IMR-90 (cell line): ENCODE measurements around the gene SPAM1. TPM values are rescaled to one million over a fixed set of nuclear protein-coding genes. Genes with fewer than 3 reads are reported as not detected.

Experiments
- ATAC-seq: fragments of 200-7000 bp; cut with Tn5 transposase; 2 replicates; pipeline ENCODE4 v1.9.1; 2020; ENCODE audit warnings: low read depth, mild to moderate bottlenecking, moderate library complexity
- BruUV-seq: library from RNA; stranded (reverse); fragments of 400-500 nt; replicated peaks from 2 replicates; lab custom pipeline; 2021; lab: Mats Ljungman, UMichigan
- CTCF ChIA-PET: fragments of 300-600 bp; formaldehyde crosslinking; extraction: SDS; loops from one replicate; lab custom pipeline; 2021; ENCODE audit warnings: antibody characterized with exemption; lab: Yijun Ruan, JAX
- POLR2A ChIA-PET: fragments of 300-600 bp; sonication (Branson Sonifier 250); formaldehyde crosslinking; loops from one replicate; lab custom pipeline; 2022; ENCODE audit warnings: antibody characterized with exemption; ENCODE audit not compliant: unreplicated experiment; lab: Charles Lee
- DNase-seq: peaks from one replicate; pipeline ENCODE4 v3.0.0; 2013
- H2AFZ ChIP-seq: replicated peaks from 2 replicates; pipeline ENCODE3; 2013; ENCODE audit warnings: low read length, mild to moderate bottlenecking; ENCODE audit not compliant: poor library complexity
- H2AK5ac ChIP-seq: 2 replicates; pipeline ENCODE4 v1.6.1; 2013; ENCODE audit warnings: low read depth, low read length, inconsistent platforms
- H2AK9ac ChIP-seq: replicated peaks from 2 replicates; pipeline ENCODE3; 2013; ENCODE audit warnings: mild to moderate bottlenecking, low read depth, low read length, moderate library complexity; ENCODE audit not compliant: poor library complexity
- H2BK120ac ChIP-seq: 2 replicates; pipeline ENCODE4 v1.6.1; 2013; ENCODE audit warnings: low read depth, low read length, inconsistent platforms
- H2BK15ac ChIP-seq: 3 replicates; pipeline ENCODE4 v1.6.1; 2013; ENCODE audit warnings: low read depth, low read length, inconsistent platforms
- H2BK20ac ChIP-seq: 2 replicates; pipeline ENCODE4 v1.6.1; 2013; ENCODE audit warnings: low read depth, mild to moderate bottlenecking, inconsistent platforms, low read length, moderate library complexity
- H2BK5ac ChIP-seq: 2 replicates; pipeline ENCODE4 v1.6.1; 2013; ENCODE audit warnings: mild to moderate bottlenecking, low read depth, low read length, inconsistent platforms; ENCODE audit not compliant: poor library complexity, severe bottlenecking
- H3K14ac ChIP-seq: replicated peaks from 2 replicates; pipeline ENCODE4 v1.6.1; 2013; ENCODE audit warnings: low read depth, low read length, inconsistent platforms
- H3K18ac ChIP-seq: 2 replicates; pipeline ENCODE4 v1.6.1; 2013; ENCODE audit warnings: low read depth, low read length, control low read depth
- H3K23ac ChIP-seq: 2 replicates; pipeline ENCODE4 v1.6.1; 2013; ENCODE audit warnings: low read depth, low read length, inconsistent platforms
- H3K27ac ChIP-seq: 2 replicates; pipeline ENCODE4 v1.5.1; 2013; ENCODE audit warnings: mild to moderate bottlenecking, control low read depth, low read length; ENCODE audit not compliant: insufficient read depth
- H3K27me3 ChIP-seq: 2 replicates; pipeline ENCODE4 v1.6.1; 2013; ENCODE audit warnings: low read length; ENCODE audit not compliant: control insufficient read depth, insufficient read depth
- H3K36me3 ChIP-seq: 2 replicates; pipeline ENCODE4 v1.6.1; 2013; ENCODE audit warnings: low read length, mixed read lengths; ENCODE audit not compliant: control insufficient read depth, insufficient read depth
- H3K4ac ChIP-seq: 2 replicates; pipeline ENCODE4 v1.6.1; 2013; ENCODE audit warnings: low read depth, low read length, inconsistent platforms
- H3K4me1 ChIP-seq: 2 replicates; pipeline ENCODE4 v1.6.1; 2013; ENCODE audit warnings: low read length, mixed read lengths; ENCODE audit not compliant: control insufficient read depth, insufficient read depth
- H3K4me2 ChIP-seq: 2 replicates; pipeline ENCODE4 v1.6.1; 2013; ENCODE audit warnings: low read depth, mild to moderate bottlenecking, control low read depth, low read length, moderate library complexity
- H3K4me3 ChIP-seq: 2 replicates; pipeline ENCODE4 v1.5.1; 2013; ENCODE audit warnings: low read depth, mild to moderate bottlenecking, control low read depth, low read length, moderate library complexity; ENCODE audit not compliant: insufficient read depth
- H3K56ac ChIP-seq: 2 replicates; pipeline ENCODE4 v1.6.1; 2013; ENCODE audit warnings: low read length, inconsistent platforms; ENCODE audit not compliant: insufficient read depth; ENCODE audit errors: extremely low read depth
- H3K79me1 ChIP-seq, 2 experiments: 2 replicates each; pipeline ENCODE4 v1.6.1; 2013; ENCODE audit warnings: low read length in 2 of 2, inconsistent platforms in 1 of 2, low read depth in 1 of 2
- H3K9ac ChIP-seq: 2 replicates; pipeline ENCODE4 v1.6.1; 2013; ENCODE audit warnings: low read depth, low read length, control low read depth
- H3K9me1 ChIP-seq: 2 replicates; pipeline ENCODE4 v1.6.1; 2013; ENCODE audit warnings: low read length, inconsistent platforms; ENCODE audit not compliant: insufficient read depth
- H3K9me3 ChIP-seq: 2 replicates; pipeline ENCODE4 v1.6.1; 2013; ENCODE audit warnings: low read length; ENCODE audit not compliant: control insufficient read depth, insufficient read depth
- H4K20me1 ChIP-seq: 2 replicates; pipeline ENCODE4 v1.6.1; 2013; ENCODE audit warnings: low read length, inconsistent platforms; ENCODE audit not compliant: insufficient read depth
- H4K5ac ChIP-seq: 2 replicates; pipeline ENCODE4 v1.6.1; 2013; ENCODE audit warnings: mild to moderate bottlenecking, low read depth, low read length, control low read depth
- H4K8ac ChIP-seq, 2 experiments: 2 replicates each; pipeline ENCODE4 v1.6.1; 2013; ENCODE audit warnings: low read depth in 2 of 2, low read length in 2 of 2, control low read depth in 1 of 2, inconsistent platforms in 1 of 2
- H4K91ac ChIP-seq: 2 replicates; pipeline ENCODE4 v1.6.1; 2013; ENCODE audit warnings: low read depth, low read length, inconsistent platforms; ENCODE audit not compliant: insufficient read depth
- FOS ChIP-seq: fragments of 150-350 bp; IDR thresholded peaks from 2 replicates; pipeline ENCODE4 v1.6.1; 2016; ENCODE audit warnings: low read depth, low read length
- WGBS, 2 experiments: methylation state at CpG; one replicate each; pipeline versions ENCODE4 v1.1.5 to v1.1.7; 2013; ENCODE audit warnings: missing lambda C conversion rate in 2 of 2; ENCODE audit not compliant: insufficient read length in 1 of 2; ENCODE audit errors: extremely low coverage in 2 of 2; 5-methylcytosine and 5-hydroxymethylcytosine counted together
- dilution Hi-C: fragments of 300-500 bp; cut with HindIII; formaldehyde crosslinking; loops from one replicate; pipeline ENCODE4 v1.14.3; 2018; ENCODE audit warnings: low sequenced_read_pairs; ENCODE audit not compliant: unreplicated experiment
- in situ Hi-C: fragments of 300-500 bp; cut with MboI; formaldehyde crosslinking; loops from 3 replicates; pipeline ENCODE4 v1.14.3; 2019; ENCODE audit warnings: low sequenced_read_pairs, inconsistent platforms, mixed read lengths
- intact Hi-C: fragments of 100-400 bp; cut with micrococcal nuclease; formaldehyde crosslinking; loops from 2 replicates; pipeline ENCODE4 v1.10.0; 2022
- polyA plus RNA-seq, 3 experiments: library from polyadenylated mRNA; depleted of rRNA; stranded (reverse); fragments of >200 nt; gene quantifications; 2 replicates each; pipeline ENCODE4 v1.2.3, GENCODE V29; 2012; ENCODE audit warnings: low replicate concordance in 1 of 3
- total RNA-seq: library from RNA; depleted of rRNA; stranded (reverse); fragments of >200 nt; gene quantifications from 2 replicates; pipeline ENCODE4 v1.2.3, GENCODE V29; 2012
- TF ChIP-seq, protein P1 (sequence below): fragments of 150-350 bp; IDR thresholded peaks from 2 replicates; pipeline ENCODE4 v1.6.1; 2016; ENCODE audit warnings: low read depth, mild to moderate bottlenecking, low read length, moderate library complexity, borderline replicate concordance

The SPAM1 gene
- total and polyA plus RNA-seq, 2 of the 4 experiments (the other 2 are of a cell fraction) = not detected

DNA sequence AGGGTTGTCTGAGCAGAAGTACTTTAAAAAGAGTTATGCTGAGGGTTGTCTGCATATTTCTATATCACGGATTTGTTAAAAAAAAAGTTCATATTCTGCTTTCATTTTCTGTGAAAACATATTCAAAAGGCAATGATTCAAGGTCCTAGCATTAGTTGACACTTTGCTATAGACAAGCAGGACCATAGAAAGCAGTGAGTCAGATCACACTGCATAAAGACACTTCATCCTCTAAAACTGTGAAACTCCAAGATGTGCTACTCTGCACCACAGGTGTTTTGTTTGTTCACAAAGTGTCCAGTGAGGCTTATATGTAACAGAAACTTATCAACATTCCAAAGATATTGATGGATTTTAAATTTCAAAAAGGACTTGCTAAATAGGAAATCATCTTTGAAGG, 47.0 kb downstream of the SPAM1 start:
- H3K4me3 ChIP-seq = no peak overlapping the region
- ATAC-seq = no peak
- ChIA-PET CTCF (no interaction called here), POLR2A (no interaction called here)
- no TSS peak for BruUV-seq
- no peak overlapping the region for H3K23ac ChIP-seq
- H2AK5ac ChIP-seq = no peak overlapping the region
- no peak overlapping the region for H3K18ac ChIP-seq
- dilution Hi-C loops = no loop called here
- H2BK120ac ChIP-seq = no peak overlapping the region
- H3K56ac ChIP-seq = no peak overlapping the region
- H4K20me1 ChIP-seq = no peaks in the 10 kb centered on the region
- DNase-seq = no peak
- no peak overlapping the region for H2BK20ac ChIP-seq
- H4K5ac ChIP-seq = no peak overlapping the region
- no peak overlapping the region for H3K14ac ChIP-seq
- WGBS, 2 experiments = no CpG with 5 or more reads among the region's 1 CpG
- H3K79me1 ChIP-seq = no peaks in the 10 kb centered on the region
- in situ Hi-C loops = no loop called here
- intact Hi-C loops = loop anchor here (10.0 kb wide), 1 partner anchor 823 kb away; no protein-coding TSS in a partner anchor
- no peaks in the 10 kb centered on the region for H3K27me3 ChIP-seq
- no peak overlapping the region for H2BK15ac ChIP-seq
- no peaks in the 10 kb centered on the region for H3K9me3 ChIP-seq
- H2AK9ac ChIP-seq = no peak overlapping the region
- H3K9ac ChIP-seq = no peak overlapping the region
- no peak overlapping the region for H2AFZ ChIP-seq
- H3K4ac ChIP-seq = no peak overlapping the region
- H4K91ac ChIP-seq = no peak overlapping the region
- H2BK5ac ChIP-seq = no peak overlapping the region
- H3K9me1 ChIP-seq = no peaks in the 10 kb centered on the region
- TF ChIP-seq, protein P1, sequence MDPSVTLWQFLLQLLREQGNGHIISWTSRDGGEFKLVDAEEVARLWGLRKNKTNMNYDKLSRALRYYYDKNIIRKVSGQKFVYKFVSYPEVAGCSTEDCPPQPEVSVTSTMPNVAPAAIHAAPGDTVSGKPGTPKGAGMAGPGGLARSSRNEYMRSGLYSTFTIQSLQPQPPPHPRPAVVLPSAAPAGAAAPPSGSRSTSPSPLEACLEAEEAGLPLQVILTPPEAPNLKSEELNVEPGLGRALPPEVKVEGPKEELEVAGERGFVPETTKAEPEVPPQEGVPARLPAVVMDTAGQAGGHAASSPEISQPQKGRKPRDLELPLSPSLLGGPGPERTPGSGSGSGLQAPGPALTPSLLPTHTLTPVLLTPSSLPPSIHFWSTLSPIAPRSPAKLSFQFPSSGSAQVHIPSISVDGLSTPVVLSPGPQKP = no peak
- TF ChIP-seq FOS = no peak
- H3K4me1 ChIP-seq = no peaks in the 10 kb centered on the region
- no peak overlapping the region for H4K8ac ChIP-seq
- no peak overlapping the region for H3K4me2 ChIP-seq
- no peak overlapping the region for H3K27ac ChIP-seq
- H3K36me3 ChIP-seq = no peaks in the 10 kb centered on the region
